Parathyroid adenoma (tissue), 2 donors: ENCODE measurements around the gene TMEM60.

ENCODE experiments used
- H2AFZ ChIP-seq: fragments of 300-600 bp; sonication (generic); one replicate; pipeline ENCODE4 v1.7.0; 2017; ENCODE audit warnings: antibody characterized with exemption, mild to moderate bottlenecking
- H3K27ac ChIP-seq: fragments of 300-600 bp; sonication (generic); one replicate; pipeline ENCODE4 v1.7.0; 2017
- H3K27me3 ChIP-seq: fragments of 300-600 bp; sonication (generic); one replicate; pipeline ENCODE4 v1.7.0; 2017; ENCODE audit warnings: low read length; ENCODE audit not compliant: control insufficient read depth, insufficient read depth
- H3K36me3 ChIP-seq: fragments of 300-600 bp; sonication (generic); one replicate; pipeline ENCODE4 v1.7.0; 2017; ENCODE audit warnings: low read length; ENCODE audit not compliant: control insufficient read depth, insufficient read depth
- H3K4me1 ChIP-seq: fragments of 300-600 bp; sonication (generic); one replicate; pipeline ENCODE4 v1.7.0; 2017; ENCODE audit warnings: control low read depth
- H3K4me2 ChIP-seq: fragments of 300-600 bp; sonication (generic); one replicate; pipeline ENCODE4 v1.7.0; 2017; ENCODE audit warnings: low read length
- H3K4me3 ChIP-seq: fragments of 300-600 bp; sonication (generic); one replicate; pipeline ENCODE4 v1.7.0; 2017; ENCODE audit warnings: low read depth, low read length
- H3K79me2 ChIP-seq: fragments of 300-600 bp; sonication (generic); one replicate; pipeline ENCODE4 v1.7.0; 2017; ENCODE audit warnings: control low read depth
- H3K9ac ChIP-seq: fragments of 300-600 bp; sonication (generic); one replicate; pipeline ENCODE4 v1.7.0; 2017; ENCODE audit warnings: mild to moderate bottlenecking
- H3K9me3 ChIP-seq: fragments of 300-600 bp; sonication (generic); one replicate; pipeline ENCODE4 v1.7.0; 2017; ENCODE audit warnings: low read length; ENCODE audit not compliant: control insufficient read depth
- CTCF ChIP-seq: fragments of 300-600 bp; sonication (generic); IDR thresholded peaks from one replicate; pipeline ENCODE4 v1.7.0; 2017; ENCODE audit warnings: antibody characterized with exemption, mild to moderate bottlenecking
- donor health status: primary hyperparathyroidism.

TMEM60 gene

GRCh38 chr7:77765906-77766800 is 32.1 kb downstream of the TMEM60 start:
- Histone ChIP-seq H3K9ac (no peak overlapping the region), H2AFZ (no peak overlapping the region), H3K27ac (no peak overlapping the region), H3K9me3 (no peaks in the 10 kb centered on the region), H3K4me3 (no peak overlapping the region), H3K4me1 (peaks cover 2% of the 10 kb centered on the region), H3K4me2 (no peak overlapping the region), H3K79me2 (peaks cover 8% of the 10 kb centered on the region), H3K27me3 (no peaks in the 10 kb centered on the region), H3K36me3 (no peaks in the 10 kb centered on the region)
- no peak for TF ChIP-seq CTCF

DNA sequence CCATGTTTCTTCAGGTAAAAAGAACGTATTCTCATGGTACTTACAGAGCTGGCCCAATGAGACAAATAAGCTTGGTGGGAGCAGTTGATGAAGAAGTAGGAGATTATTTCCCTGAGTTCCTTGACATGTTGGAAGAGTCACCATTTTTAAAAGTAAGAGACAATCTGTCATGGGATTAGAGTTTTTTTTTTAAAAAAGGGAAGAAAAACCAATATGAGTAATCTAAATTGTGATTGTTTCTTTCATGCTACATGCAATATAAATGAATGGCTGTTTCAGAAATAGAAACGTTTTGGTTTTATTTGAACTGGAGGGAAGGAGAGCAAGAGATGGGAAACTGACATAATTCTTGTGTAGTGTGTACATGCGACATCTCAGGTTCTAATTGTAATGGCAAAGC is 32.8 kb downstream of the TMEM60 start:
- Histone ChIP-seq H3K27me3 (no peaks in the 10 kb centered on the region), H3K4me2 (no peak overlapping the region), H3K4me3 (no peak overlapping the region), H3K9me3 (no peaks in the 10 kb centered on the region), H3K27ac (no peak overlapping the region), H3K9ac (no peak overlapping the region), H2AFZ (no peak overlapping the region), H3K4me1 (peaks cover 3% of the 10 kb centered on the region), H3K36me3 (no peaks in the 10 kb centered on the region), H3K79me2 (peaks cover 13% of the 10 kb centered on the region)
- TF ChIP-seq CTCF, result no peak

- Histone ChIP-seq H3K9ac (no peak overlapping the region), H3K4me2 (no peak overlapping the region), H3K79me2 (peaks cover 13% of the 10 kb centered on the region), H3K4me1 (peaks cover 3% of the 10 kb centered on the region), H3K36me3 (no peaks in the 10 kb centered on the region), H3K27me3 (no peaks in the 10 kb centered on the region), H3K4me3 (no peak overlapping the region), H2AFZ (no peak overlapping the region), H3K27ac (no peak overlapping the region), H3K9me3 (no peaks in the 10 kb centered on the region)
- TF ChIP-seq CTCF, result no peak
These were observed 37.3 kb downstream of the TMEM60 start for GRCh38 chr7:77760809-77761453.

GRCh38 chr7:77759294-77759889 is 38.8 kb downstream of the TMEM60 start:
- no peaks in the 10 kb centered on the region for H3K9me3 ChIP-seq
- no peak overlapping the region for H3K4me3 ChIP-seq
- no peak overlapping the region for H3K4me2 ChIP-seq
- peaks cover 15% of the 10 kb centered on the region for H3K79me2 ChIP-seq
- H2AFZ ChIP-seq, result no peak overlapping the region
- peak; percentile 89 for TF ChIP-seq CTCF
- no peaks in the 10 kb centered on the region for H3K36me3 ChIP-seq
- H3K4me1 ChIP-seq, result peaks cover 3% of the 10 kb centered on the region
- H3K9ac ChIP-seq, result no peak overlapping the region
- no peak overlapping the region for H3K27ac ChIP-seq
- no peaks in the 10 kb centered on the region for H3K27me3 ChIP-seq
